GM18951 (cell line): ENCODE results near the gene TMEM229B.

Source experiments
- POLR2A ChIP-seq: IDR thresholded peaks from 4 replicates; pipeline ENCODE4 v1.6.1; 2011; ENCODE audit warnings: mild to moderate bottlenecking; ENCODE audit not compliant: insufficient read length, insufficient read depth; ENCODE audit errors: extremely low read depth
- in situ Hi-C: fragments of 300-500 bp; cut with MboI; formaldehyde crosslinking; loops from one replicate; pipeline ENCODE4 v1.12.0; 2022; ENCODE audit warnings: low sequenced_read_pairs, mixed read lengths, inconsistent platforms; ENCODE audit not compliant: unreplicated experiment

The TMEM229B gene

DNA sequence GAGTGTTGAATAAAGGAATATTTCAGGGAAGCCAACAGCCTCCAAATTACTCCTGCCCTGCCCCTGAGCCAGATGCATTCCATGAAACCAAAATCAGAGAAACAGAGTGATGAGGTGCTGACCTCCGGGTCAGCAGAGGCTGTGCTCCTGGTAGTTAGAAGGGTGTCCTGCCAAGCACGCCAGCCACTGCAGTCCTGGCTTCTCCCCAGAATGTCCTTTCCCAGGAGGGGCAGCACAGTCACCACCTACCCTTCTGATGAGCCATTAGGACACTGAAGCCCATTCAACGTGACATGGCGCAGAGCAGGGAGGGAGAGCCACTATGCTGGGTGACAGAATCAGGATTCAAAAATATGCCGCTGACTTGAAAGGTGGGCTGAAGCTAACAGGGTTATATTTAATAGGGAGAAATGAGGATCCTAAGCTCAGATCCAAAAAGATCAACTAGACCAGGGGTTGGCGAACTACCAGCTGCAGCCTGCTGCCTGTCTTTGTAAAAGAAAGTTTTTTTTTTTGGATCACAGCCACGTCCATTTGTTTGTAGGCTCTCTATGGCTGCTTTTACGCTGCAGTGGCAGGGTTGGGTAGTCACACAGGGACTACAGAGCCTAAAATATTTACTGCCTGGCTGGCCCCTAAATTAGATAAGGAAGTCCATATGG, 42.0 kb downstream of the TMEM229B start:
- TF ChIP-seq POLR2A, result no peak
- in situ Hi-C loops, result no loop called here

DNA sequence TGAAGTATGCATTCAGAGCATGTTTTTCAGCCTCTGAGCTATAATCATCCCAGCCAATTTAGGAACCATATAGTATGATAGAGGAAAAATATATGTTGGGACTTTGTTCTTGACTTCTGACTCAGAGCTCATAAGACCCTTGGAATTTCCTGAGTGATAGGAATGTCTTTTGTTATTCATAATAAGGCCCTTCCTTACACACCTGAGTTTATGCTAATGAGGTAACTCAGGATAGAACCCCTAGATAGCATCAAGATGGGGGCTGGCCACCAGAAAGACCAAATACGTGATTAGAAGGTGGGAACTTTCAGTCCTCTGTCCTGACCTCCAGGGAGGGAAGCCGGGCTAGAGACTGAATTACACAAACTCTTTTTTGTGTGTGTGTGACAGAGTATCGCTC, 44.1 kb downstream of the TMEM229B start:
- in situ Hi-C loops, result no loop called here
- TF ChIP-seq POLR2A, result no peak

DNA sequence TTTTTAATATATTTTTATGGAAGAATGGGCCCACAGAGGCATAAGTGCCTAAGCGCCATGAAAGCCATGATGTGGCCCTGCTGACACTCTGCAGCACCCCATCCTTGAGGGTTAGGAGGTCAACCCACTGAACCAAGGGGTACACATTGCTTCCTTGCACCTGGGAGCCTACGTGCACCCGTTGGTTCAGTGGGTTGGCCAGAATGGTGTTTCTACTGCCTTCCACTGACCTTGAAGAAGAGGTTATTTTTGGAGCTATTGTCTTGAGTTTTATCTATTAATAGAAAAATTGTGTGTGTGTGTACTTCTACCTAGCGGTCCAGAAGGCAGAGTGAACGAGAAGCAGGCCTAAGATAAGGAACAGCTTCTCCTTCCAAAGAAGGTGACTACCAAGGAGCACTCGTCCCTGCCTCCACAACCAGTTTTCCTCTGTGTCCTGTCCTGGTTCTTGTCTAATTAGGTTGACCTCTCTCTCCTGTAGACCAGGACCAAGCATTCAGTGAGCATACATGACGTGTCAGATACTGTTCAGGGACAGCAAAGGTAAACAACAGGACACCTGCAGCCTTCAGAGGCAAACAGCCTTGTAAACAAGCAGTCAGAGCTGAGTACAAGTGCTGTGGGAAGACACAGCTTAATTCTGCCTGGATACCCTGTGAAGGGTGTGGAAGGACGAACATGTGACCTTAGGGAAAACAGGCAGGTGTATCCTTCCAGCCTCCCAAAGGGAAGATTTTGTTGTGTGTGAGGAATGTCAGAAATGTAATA, 46.2 kb downstream of the TMEM229B start:
- in situ Hi-C loops, result no loop called here
- TF ChIP-seq POLR2A, result no peak

DNA sequence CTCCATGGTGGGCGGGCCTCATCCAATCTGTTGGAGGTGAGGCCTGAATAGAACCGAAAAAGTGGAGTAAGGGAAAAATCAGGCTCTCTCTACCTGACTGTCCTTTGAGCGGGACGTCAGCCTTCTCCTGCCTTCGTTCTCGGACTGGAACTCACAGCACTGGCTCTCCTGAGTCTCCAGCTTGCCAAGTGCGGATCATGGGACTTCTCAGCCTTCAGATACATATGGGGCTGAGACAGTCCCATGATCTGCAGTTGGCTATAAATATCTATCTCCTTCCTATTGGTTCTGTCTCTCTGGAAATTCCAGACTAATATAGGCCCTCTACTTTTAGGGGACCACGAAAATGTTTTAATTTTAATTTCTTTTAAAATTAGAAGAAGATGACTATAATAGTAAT, 46.8 kb downstream of the TMEM229B start:
- in situ Hi-C loops, result no loop called here
- TF ChIP-seq POLR2A, result no peak

DNA sequence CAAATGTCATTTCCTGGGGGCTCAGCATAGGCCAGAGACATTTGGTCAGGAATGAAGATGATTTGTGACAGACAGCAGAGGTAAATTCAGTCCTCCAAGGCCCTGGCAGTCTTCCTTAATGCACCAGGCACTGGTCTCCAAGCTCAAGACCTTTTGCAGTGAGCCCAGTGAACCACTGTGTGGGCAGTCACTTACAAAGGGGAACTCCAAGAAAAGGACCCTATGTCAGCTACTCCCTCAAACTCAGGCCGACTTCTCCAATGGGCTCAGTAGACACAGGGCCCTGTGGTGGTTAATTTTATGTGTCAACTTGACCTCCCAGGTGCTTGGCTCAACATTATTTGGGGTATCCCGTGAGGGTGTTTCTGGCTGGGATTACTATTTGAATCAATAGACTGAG, 47.3 kb downstream of the TMEM229B start:
- in situ Hi-C loops, result no loop called here
- TF ChIP-seq POLR2A, result no peak

DNA sequence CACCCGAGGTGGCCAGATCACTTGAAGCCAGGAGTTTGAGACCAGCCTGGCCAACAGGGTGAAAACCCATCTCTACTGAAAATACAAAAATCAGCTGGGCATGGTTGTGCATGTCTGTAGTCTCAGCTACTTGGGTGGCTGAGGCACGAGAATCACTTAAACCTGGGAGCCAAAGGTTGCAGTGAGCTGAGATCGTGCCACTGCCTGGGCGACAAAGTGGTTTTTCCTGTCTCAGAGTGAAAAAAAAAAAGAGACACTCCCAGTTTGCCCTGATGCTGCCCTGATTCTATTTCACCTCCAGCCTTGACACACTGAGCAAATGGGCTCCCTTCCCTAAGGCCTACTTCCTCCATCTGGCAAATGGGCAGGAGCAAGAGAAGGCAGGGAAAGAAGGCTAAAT, 48.0 kb downstream of the TMEM229B start:
- in situ Hi-C loops, result no loop called here

DNA sequence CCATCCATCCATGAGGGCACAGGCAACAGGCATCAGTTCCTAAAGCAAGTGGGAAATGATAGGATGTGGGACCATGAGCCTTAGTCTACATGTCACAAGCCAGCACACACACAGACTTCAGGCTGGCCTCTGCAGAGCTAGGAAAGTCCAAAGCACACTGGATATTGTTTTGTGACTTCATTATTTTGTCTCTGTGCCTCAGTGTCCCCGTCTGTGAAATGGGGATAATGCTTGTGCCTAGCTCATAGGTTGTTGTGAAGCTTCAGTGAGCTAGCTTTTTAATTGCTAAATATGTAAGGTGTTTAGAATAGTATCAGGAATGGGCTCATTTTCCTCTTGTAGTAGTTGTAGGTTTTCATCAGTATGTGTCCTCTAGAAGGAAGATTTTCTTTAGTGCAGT, 49.6 kb downstream of the TMEM229B start:
- TF ChIP-seq POLR2A, result no peak

More for the DNA sequence above, 48.0 kb downstream of the TMEM229B start:
- TF ChIP-seq POLR2A, result no peak

DNA sequence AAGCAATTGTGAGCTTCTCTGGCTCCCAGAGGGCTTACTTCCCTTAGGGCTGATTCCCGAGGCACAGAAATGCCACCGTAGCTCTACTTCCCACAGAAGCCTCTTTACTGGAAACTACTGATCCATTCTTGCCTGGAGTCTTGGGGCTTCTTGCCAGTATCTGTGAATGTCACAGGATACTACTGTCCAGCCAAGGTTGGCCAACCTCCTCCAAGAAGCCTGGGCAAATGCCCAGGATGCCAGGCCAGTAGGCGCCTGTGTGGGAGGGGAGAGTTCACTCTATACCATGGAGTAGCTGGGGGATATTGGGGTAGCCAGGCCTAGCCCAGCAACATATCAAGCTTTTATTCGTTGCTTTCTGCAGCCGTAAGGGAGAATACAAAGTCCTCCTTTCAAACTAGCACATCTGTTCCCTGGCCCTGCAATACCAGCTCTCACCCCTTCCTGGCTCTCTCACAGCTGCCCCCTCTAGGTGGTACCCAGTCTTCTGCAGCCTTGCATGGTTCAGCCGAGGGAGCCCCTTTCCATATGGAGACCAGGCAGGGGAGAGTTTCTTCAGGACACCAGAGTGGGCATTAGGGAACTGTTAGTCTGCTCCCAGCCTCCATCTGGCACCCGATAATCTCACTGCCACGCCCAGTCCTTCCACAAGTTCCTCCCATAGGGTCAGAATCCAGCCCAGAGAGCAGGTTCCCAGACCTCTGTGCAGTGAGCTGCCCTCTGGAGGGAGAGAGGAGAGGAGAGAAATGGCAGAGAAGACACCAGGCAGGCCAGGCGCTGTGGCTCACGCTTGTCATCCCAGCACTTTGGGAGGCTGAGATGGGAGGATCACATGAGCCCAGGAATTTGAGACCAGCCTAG, 52.3 kb downstream of the TMEM229B start:
- TF ChIP-seq POLR2A, result no peak
- in situ Hi-C loops, result no loop called here

More for the DNA sequence above, 49.6 kb downstream of the TMEM229B start:
- in situ Hi-C loops, result no loop called here

DNA sequence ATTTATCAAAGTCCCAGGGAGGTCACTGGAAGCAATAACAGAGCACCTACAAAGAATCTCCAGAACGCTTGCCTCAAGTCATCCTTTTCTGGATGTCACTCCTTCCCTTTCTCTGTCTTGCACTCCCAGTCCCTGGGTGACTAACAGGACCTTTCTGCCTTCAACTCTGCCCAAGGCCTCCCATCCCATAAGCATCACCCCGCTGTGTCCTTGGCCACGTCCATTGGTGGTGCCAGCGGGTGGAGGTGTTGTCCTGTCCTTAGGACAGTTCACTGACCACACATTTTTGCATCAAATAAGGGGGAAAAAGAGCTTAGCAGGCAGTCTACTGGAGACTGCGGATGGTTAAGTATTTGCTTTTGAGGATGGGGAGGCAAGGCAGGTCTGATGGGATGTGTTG, 52.9 kb downstream of the TMEM229B start:
- in situ Hi-C loops, result no loop called here
- TF ChIP-seq POLR2A, result no peak

DNA sequence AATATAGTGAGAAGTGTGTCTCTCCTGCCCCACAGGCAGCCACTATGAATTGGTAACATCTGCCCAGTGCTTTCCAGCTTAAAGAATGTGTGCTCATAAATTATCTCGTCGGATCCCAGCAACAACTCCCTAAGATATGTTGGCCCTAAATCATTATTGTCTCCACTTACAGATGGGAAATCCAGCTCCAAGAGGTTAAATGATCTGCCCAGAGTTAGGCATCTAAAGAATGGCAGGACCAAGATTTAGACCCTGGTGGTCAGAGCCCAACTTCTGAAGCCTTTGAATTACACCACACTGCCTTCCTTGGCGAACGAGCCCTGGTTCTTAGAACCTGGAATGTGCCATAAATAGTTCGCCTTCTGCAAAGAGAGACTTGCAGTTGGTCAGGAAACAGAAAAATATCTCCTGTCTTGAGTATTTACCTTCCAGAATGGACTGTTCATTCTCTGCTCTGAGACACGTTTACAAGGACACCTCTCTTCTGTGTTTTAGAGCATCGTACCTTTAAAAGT, 56.4 kb downstream of the TMEM229B start:
- in situ Hi-C loops, result no loop called here
- no peak for TF ChIP-seq POLR2A

DNA sequence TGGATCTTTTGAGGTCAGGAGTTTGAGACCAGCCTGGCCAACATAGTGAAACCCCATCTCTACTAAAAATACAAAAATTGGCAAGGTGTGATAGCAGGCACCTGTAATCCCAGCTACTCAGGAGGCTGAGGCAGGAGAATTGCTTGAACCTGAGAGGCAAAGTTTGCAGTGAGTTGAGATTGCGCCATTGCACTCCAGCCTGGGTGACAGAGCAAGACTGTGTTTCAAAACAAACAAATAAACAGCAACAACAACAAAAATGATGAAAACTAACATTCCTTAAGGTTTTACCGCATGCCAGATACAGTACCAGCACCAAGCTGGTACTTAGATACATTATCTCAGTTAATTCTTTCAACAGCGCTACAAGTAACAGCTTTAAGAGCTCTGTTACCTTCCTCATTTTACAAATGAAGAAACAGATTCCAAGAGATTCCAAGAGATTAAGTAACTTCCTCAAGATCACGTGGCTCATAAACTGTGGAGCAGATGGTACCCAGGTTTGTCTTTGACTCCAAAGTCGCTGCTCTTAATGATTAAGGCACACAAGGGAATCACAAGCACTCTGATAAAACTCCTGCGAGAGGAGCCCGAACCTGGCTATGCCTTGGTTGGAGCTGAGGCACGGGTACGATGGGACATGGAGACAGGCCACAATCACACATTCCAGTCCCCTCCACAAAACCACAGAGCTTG, 58.9 kb downstream of the TMEM229B start:
- TF ChIP-seq POLR2A, result no peak
- in situ Hi-C loops, result loop anchor here (5.0 kb wide), 1 partner anchor 138 kb away; no protein-coding TSS in a partner anchor

DNA sequence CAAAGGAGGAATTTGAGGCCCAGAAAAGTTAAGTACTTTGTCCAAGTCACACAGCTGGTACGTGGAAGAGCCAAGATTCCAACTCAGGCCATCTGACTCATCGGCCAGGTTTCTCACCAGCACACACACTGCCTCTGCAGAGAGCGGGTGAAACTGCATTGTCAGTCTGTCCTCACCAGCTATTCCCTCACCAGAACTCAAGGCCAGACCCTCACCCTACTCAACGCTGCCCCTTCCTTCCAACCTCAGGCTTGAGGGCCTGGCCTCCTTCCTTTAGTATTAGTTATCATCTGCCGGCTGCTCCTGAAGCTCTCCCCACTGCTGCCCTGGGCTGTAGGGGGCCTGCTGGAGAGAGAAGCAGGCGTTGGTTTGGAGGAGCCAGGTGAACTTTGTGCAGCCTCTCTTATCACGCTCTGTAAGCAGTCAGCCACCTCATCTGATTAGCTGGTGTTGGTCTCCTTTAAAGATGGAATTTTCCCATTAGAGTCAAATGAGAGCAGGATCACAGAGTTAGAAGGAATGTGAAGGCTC, 60.0 kb downstream of the TMEM229B start:
- in situ Hi-C loops, result loop anchor here (5.0 kb wide), 1 partner anchor 139 kb away; no protein-coding TSS in a partner anchor
- no peak for TF ChIP-seq POLR2A
